Measurements from ENCODE around the gene MRPL12. TPM values are rescaled to one million over a fixed set of nuclear protein-coding genes. Genes with fewer than 3 reads are reported as not detected.

The MRPL12 gene
- total RNA-seq, 2 experiments from 2014 or later: 57.2 to 59.6 TPM

- no peak overlapping the region for H3K27ac Mint-ChIP-seq
- no peak overlapping the region for H3K4me3 Mint-ChIP-seq
- no peak for DNase-seq
- no peaks in the 10 kb centered on the region for H3K9me3 Mint-ChIP-seq
- ChIA-PET CTCF (no interaction called here), POLR2A (interaction anchor here (1.6 to 3.8 kb wide), 2 partner anchors 12 to 31 kb away, joined by 6 to 30 read pairs; partner anchors contain the start of genes ARL16, HGS and MRPL12)
- no peaks in the 10 kb centered on the region for H3K27me3 Mint-ChIP-seq
- H3K36me3 Mint-ChIP-seq (ENCODE audit: low read depth): no peaks in the 10 kb centered on the region
- H3K4me1 Mint-ChIP-seq: peaks cover 24% of the 10 kb centered on the region
Observed at GRCh38 chr17:81715107-81715871, 12.1 kb downstream of the MRPL12 start.

DNA sequence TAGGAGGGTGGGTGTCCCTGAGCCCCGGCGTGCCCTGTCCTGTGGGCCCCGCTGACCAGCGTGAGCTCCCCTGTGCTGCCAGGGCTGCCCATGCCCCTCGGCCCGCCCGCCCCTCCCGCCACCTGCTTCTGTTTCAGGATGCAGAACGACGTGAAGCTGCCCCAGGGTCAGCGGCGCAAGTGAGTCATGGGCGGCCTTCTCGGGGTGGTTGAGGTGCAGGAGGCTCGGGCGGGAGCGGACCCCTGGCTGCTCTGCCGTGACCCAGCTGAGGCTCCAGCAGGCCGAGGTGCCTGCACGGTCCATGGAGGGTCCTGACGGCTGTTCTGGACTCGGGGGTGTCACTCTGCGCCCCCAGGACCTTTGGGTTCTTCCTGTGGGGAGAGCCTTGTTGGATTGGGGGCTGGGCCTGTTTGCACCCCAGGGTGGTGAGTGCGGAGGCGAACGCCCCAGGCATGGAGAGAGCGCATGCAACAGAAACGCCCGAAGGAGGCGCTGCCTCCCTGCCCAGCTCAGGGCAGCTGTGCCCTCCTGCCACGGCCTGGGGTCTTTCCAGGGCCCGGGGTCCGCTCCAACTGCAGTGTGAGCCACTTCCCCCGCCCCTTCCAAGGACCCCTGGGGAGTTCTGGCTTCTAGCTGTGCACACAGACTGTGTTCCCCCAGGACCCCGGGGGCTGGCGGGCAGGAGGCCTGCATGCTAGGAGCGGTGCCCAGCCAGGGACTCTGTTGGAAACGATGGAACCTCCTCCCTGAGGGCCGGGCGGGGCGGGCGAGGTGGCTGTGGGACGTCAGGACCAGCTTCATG lies 12.9 kb downstream of the MRPL12 start:
- Mint-ChIP-seq H3K9me3 (no peaks in the 10 kb centered on the region), H3K27ac (no peak overlapping the region), H3K27me3 (no peaks in the 10 kb centered on the region), H3K4me1 (peaks cover 17% of the 10 kb centered on the region), H3K4me3 (no peak overlapping the region), H3K36me3 (ENCODE audit: low read depth) (no peaks in the 10 kb centered on the region)
- no peak for DNase-seq
- ChIA-PET CTCF (no interaction called here), POLR2A (interaction anchor here (1.8 to 3.8 kb wide), 2 partner anchors 13 kb away, joined by 8 to 30 read pairs; partner anchors contain the start of gene MRPL12)

- CTCF ChIA-PET: no interaction called here
- Mint-ChIP-seq H3K4me1 (peaks cover 12% of the 10 kb centered on the region), H3K9me3 (no peaks in the 10 kb centered on the region), H3K27me3 (no peaks in the 10 kb centered on the region), H3K27ac (no peak overlapping the region), H3K4me3 (no peak overlapping the region), H3K36me3 (ENCODE audit: low read depth) (no peaks in the 10 kb centered on the region)
- no peak for DNase-seq
- POLR2A ChIA-PET: interaction anchor here (1.8 kb wide), 1 partner anchor 14 kb away, joined by 8 read pairs; the partner anchor contains the start of gene MRPL12
Observed at GRCh38 chr17:81716674-81716996, 13.5 kb downstream of the MRPL12 start.

DNA sequence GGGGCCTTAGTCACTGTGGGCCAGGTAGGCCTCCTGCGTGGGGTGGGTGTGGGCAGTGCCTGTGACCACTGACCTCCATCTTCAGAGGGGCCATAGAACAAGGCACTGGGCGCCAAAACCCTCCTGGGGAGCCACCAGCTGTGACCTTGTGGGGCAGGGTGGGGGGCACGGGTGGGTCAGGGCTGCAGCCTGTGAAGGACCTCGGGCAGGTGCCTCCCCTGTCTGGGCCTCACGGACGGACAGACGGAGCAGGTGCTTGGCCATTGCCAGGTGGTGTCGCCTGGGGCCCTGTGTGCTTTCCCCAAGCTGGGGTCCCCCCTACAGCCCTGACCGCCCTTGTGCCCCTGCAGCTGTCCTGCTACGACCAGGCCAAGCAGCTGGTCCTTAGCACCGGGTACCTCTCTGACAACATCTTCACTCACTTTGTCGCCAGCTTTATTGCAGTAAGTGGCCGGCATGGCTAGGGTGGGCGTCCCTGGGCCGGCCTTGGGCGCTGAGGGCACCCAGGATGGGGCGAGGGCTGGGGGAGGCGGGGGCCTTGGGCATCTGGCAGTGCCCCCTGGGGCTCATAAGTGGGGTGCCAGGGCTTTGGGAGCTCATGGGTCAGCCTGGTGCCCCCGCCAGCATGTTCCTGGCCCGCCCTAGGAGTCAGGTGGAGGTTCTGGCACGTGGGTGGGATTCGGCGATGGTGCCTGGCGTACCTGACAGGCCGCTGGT lies 14.0 kb downstream of the MRPL12 start:
- ChIA-PET POLR2A (interaction anchor here (1.8 kb wide), 1 partner anchor 14 kb away, joined by 8 read pairs; the partner anchor contains the start of gene MRPL12), CTCF (no interaction called here)
- Mint-ChIP-seq H3K4me1 (peaks cover 12% of the 10 kb centered on the region), H3K9me3 (no peaks in the 10 kb centered on the region), H3K27ac (no peak overlapping the region), H3K36me3 (ENCODE audit: low read depth) (no peaks in the 10 kb centered on the region), H3K4me3 (no peak overlapping the region), H3K27me3 (no peaks in the 10 kb centered on the region)
- no peak for DNase-seq

DNA sequence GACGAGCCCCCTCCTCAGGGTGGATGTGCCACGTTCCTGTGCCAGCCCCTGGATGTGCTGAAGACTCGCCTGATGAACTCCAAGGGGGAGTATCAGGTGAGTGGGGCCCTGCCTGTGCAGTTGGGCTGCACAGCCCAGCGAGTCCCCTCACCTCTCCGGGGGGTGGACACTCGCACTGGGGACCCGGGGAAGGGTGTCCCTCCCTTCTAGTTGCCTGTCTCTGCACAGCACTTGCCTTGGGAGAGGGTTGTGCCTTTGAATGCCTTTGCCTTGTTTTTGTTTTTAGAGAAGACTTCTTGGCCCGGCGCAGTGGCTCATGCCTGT lies 14.6 kb downstream of the MRPL12 start:
- H3K36me3 Mint-ChIP-seq (ENCODE audit: low read depth): no peaks in the 10 kb centered on the region
- H3K9me3 Mint-ChIP-seq: no peaks in the 10 kb centered on the region
- ChIA-PET POLR2A (interaction anchor here (1.8 kb wide), 1 partner anchor 15 kb away, joined by 8 read pairs; the partner anchor contains the start of gene MRPL12), CTCF (no interaction called here)
- H3K27me3 Mint-ChIP-seq: no peaks in the 10 kb centered on the region
- H3K4me1 Mint-ChIP-seq: peaks cover 11% of the 10 kb centered on the region
- no peak overlapping the region for H3K27ac Mint-ChIP-seq
- no peak for DNase-seq
- no peak overlapping the region for H3K4me3 Mint-ChIP-seq

DNA sequence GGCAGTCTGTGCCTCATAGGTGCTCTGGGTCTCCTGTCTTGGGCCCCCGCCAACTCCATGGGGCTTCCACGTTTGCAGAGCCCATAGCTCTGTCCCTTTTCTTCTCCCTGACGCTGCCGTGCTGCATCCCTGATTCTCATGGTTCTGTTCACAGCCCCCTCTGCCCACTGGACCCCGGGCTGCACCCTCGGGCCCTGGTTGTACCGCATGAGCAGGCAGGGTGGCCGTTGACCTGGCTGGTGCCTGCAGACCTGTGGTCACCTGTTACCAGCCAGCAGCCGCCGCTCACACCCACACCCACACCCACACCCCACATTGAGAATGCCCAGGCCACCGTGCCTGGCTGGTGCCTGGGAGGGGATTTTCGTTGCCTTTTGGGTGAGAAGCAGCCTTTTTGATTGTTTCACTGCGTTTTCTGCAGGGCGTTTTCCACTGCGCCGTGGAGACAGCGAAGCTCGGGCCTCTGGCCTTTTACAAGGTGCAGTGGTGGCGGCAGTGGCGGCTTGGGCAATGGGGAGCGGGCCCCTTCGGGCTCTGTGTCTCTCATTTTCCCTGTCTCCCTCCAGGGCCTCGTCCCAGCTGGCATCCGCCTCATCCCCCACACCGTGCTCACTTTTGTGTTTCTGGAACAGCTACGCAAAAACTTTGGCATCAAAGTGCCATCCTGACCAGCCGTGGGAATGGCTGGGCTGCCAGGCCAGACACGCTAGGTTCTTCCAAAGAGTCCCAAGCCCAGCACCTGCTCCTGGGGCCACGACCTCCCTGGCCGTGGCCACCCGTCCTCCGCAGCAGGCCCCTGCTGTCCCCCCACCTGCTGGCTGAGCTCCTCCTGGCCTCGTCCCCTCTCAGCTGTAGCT lies 16.5 kb downstream of the MRPL12 start:
- Mint-ChIP-seq H3K4me3 (no peak overlapping the region), H3K36me3 (ENCODE audit: low read depth) (no peaks in the 10 kb centered on the region), H3K27me3 (peaks cover 9% of the 10 kb centered on the region), H3K4me1 (peaks cover 1% of the 10 kb centered on the region), H3K27ac (no peak overlapping the region), H3K9me3 (no peaks in the 10 kb centered on the region)
- no peak for DNase-seq
- ChIA-PET POLR2A (no interaction called here), CTCF (no interaction called here)

DNA sequence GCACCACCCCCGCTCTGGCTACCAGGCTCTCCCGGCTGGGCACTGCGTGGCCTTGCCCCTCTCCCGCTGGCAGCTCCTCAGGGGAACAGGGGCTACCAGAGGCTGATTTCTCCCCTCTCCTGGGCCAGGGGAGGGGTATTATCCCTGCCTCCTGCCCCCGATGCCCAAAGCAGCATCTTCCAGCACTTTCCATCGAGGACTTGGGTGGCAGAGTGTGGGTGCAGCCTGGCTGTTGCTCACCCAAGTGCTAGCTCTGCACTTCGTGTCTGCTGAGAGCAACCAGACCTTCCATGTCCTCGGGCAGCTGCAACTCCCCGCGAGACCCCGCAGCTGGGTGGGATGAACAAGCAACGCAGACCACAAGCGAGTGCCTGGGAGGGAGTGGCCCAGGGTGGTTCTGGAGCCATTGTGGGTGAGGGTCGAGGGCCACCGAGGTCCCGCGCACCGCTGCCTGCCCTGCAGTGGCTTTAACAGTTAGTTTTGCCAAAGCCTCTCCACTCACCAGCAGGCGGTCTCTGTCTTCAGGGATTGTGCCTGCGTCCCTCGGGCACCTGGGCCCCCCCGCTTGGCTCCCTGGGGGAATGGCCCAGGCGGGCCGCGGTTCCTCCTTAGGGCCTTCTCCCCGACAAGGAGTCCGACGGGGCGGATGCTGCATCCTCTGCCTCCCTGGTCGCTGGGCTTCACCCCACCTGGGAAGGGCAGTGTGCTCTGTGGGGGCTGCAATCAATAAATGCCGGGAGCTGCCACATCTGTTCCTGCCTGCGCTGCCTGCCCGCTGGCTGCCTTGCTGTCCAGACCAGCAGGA lies 17.3 kb downstream of the MRPL12 start:
- POLR2A ChIA-PET: no interaction called here
- Mint-ChIP-seq H3K27ac (no peak overlapping the region), H3K4me3 (no peak overlapping the region), H3K27me3 (peaks cover 9% of the 10 kb centered on the region), H3K36me3 (ENCODE audit: low read depth) (no peaks in the 10 kb centered on the region), H3K4me1 (peaks cover 1% of the 10 kb centered on the region), H3K9me3 (no peaks in the 10 kb centered on the region)
- CTCF ChIA-PET: interaction anchor here (1.3 kb wide), 1 partner anchor 37 kb away, joined by 3 read pairs; the partner anchor contains the start of genes ARL16 and HGS
- no peak for DNase-seq

DNA sequence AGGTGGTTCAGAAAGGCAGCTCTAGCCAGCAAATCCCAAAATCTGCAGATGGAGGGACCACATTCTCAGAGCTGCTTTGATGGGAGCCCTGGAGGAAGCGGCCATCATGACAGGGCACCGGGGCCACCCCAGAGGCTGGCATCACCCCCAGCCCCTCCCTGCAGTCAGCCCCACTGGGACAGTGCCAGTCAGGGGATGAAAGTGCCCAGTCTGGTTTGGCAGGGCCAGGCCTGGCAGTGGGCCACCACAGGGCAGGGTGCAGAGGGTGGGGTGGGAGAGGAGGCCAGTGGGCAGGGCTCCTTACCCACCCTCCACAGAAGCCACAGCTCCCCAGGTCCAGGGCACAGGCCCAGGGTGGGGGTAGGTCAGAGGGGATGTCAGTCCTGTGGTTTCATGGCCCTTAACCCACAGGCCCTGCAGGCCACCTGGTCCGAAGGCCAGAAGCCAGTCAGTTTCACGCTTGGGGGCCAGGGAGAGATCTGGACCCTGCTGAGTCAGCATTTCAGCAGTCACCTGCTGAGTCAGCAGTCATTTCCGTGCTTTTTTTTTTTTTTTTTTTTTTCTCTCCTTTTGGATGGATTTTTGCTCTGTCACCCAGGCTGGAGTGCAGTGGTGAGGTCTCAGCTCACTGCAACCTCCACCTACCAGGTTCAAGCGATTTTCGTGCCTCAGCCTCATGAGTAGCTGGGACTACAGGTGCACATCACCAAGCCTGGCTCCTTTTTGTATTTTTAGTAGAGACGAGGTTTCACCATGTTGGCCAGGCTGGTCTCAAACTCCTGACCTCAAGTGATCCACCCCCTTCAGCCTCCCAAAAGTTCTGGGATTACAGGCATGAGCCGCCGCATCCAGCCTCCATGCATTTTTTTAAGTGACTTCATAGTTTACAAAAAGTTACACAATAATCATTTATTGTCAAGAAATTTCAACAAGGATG lies 19.3 kb downstream of the MRPL12 start:
- CTCF ChIA-PET: interaction anchor here (0.6 to 1.3 kb wide), 4 partner anchors 8 to 132 kb away, joined by 3 to 5 read pairs (median 4); partner anchors contain the start of genes ARL16 and HGS

DNA sequence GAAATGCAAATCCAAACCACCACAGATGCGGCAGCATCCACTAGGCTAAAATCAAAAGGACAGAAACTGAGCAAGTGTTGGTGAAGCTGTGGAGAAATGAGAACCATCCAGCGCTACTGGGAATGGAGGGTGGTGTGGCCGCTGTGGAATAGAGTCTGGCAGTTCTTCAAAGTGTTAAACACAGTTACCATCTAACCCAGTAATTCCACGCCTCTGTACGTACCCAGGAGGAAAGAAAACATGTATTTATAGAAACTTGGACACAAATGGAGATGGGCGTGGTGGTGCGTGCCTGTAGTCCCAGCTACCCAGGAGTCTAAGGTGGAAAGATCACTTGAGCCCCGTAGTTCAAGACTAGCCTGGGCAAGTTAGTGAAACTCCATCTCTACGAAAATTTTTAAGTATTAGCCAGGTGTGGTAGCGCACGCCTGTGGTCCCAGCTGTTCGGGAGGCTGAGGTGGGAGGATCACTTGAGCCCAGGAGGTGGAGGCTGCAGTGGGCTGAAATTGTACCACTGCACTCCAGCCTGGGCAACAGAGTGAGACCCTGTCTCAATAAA lies 20.6 kb downstream of the MRPL12 start:
- H3K36me3 Mint-ChIP-seq (ENCODE audit: low read depth): no peaks in the 10 kb centered on the region
- no peaks in the 10 kb centered on the region for H3K9me3 Mint-ChIP-seq
- H3K27me3 Mint-ChIP-seq: peaks cover 12% of the 10 kb centered on the region
- peaks cover 1% of the 10 kb centered on the region for H3K4me1 Mint-ChIP-seq
- POLR2A ChIA-PET: interaction anchor here (1.3 to 2.1 kb wide), 2 partner anchors 10 to 21 kb away, joined by 4 to 5 read pairs; partner anchors contain the start of gene MRPL12
- no peak for DNase-seq
- CTCF ChIA-PET: no interaction called here
- no peak overlapping the region for H3K27ac Mint-ChIP-seq
- H3K4me3 Mint-ChIP-seq: no peak overlapping the region

More for the DNA sequence above, 19.3 kb downstream of the MRPL12 start:
- no peak overlapping the region for H3K27ac Mint-ChIP-seq
- POLR2A ChIA-PET: interaction anchor here (0.7 to 2.1 kb wide), 8 partner anchors 8 to 139 kb away, joined by 3 to 7 read pairs (median 4); partner anchors contain the start of genes ARL16, HGS, MCRIP1 and SLC25A10
- no peak overlapping the region for H3K4me3 Mint-ChIP-seq
- DNase-seq: no peak
- H3K36me3 Mint-ChIP-seq (ENCODE audit: low read depth): no peaks in the 10 kb centered on the region
- peaks cover 1% of the 10 kb centered on the region for H3K4me1 Mint-ChIP-seq
- peaks cover 12% of the 10 kb centered on the region for H3K27me3 Mint-ChIP-seq
- H3K9me3 Mint-ChIP-seq: no peaks in the 10 kb centered on the region

DNA sequence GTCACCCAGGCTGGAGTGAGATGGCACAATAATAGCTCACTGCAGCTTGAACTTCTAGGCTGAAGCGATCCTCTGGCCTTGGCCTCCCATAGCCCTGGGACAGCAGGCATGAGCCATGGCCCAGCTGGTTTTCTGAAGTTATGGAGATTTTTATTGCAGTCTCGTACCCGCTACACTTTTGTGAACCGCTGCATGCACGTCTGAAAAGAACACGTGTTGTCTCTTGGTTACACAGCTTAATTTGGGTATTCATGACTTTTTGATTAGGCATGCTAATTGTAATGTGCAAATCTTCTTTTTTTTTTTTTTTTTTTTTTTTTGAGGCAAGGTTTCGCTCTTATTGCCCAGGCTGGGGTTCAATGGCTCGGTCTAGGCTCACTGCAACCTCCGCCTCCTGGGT lies 22.3 kb downstream of the MRPL12 start:
- no peak for DNase-seq
- no peak overlapping the region for H3K27ac Mint-ChIP-seq
- H3K27me3 Mint-ChIP-seq: peaks cover 14% of the 10 kb centered on the region
- CTCF ChIA-PET: interaction anchor here (0.6 kb wide), 2 partner anchors 205 to 366 kb away, joined by 3 to 5 read pairs; no protein-coding TSS in a partner anchor
- no peak overlapping the region for H3K4me3 Mint-ChIP-seq
- POLR2A ChIA-PET: interaction anchor here (0.9 kb wide), 1 partner anchor 13 kb away, joined by 3 read pairs; the partner anchor contains the start of gene SLC25A10
- peaks cover 1% of the 10 kb centered on the region for H3K4me1 Mint-ChIP-seq
- H3K36me3 Mint-ChIP-seq (ENCODE audit: low read depth): no peaks in the 10 kb centered on the region
- H3K9me3 Mint-ChIP-seq: no peaks in the 10 kb centered on the region
